ENCODE results near the gene SCN10A.

The SCN10A gene

DNA sequence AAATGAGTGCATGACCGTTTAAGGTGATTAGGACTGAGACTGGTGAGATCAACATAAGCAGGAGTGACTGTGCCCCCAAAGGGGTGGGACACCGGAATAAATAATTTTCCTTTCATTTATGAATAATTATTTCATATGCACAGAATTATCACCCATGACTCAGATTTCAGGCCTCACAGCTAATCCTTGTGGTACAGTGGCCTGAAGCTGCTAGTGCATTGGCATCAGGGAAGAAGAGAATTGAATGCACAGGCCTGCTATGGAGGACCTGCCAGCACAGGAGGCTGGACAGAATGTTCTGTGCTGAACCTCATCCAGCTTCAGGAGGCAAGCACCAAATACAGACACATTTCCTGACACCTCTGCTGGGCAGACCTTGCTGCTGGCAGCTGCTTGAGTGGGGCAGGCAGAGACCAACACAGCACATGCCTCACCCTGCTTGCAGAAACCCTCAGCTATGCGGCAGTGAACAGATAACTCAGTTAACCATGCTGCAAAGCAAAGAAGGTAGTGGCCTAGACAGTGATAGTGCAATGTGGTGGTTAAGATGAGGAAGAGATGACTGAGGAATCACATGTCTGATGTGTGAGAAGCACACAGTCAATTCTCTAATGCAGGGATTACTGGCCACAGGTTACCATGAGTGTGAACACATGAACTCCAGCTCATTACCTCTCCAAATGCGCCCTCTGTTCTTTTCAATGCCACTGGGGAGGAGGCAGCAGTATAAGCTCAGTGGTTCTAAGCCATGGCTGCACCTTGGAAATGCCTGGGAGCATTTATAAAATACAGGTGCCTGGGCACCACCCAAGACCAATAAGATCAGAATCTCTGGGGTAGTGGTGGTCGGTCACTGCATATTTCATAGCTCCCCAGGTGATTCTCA lies 98.4 kb downstream of the SCN10A start:
- no peak for DNase-seq

GRCh38 chr3:38713121-38713520 lies 102.9 kb downstream of the SCN10A start:
- DNase-seq: no peak

DNA sequence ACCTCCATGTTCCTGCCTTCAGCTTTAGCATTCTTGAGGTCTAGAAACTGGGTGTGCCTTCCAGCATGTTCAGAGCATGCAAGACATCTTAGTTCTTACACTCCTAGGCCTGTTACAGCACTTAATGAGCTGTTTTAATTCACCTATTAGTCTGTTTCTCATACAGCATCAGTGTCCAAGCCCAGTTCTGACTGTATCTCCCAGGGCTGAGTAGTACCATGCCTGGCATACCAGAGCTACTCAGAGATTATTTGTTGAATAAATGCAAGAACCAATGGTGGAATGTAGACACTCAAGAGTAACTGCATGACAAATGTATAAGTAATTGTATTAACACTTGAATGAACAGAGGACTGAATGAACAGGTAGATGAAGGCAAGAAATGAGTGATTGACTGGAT lies 104.7 kb downstream of the SCN10A start:
- DNase-seq: no peak

DNA sequence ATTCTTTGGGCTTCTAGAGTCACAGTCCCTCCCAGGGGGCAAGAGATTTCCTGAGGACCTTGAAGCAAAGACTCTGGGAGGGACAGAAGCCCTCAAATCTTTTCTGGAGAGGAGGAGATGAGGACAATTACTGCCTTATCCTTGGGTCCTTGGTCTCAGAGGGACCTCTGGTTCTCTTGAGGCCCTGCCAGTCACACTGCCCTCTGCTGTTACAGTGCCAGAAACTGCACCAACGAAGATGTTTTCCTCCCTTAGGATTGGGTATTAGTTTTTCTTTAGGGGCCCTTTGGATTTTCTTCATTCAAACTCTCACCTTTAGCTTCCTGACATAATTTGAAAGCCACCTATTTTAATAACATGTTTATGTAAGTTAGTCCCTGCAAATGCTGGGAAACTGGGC lies 108.3 kb downstream of the SCN10A start:
- DNase-seq: no peak

DNA sequence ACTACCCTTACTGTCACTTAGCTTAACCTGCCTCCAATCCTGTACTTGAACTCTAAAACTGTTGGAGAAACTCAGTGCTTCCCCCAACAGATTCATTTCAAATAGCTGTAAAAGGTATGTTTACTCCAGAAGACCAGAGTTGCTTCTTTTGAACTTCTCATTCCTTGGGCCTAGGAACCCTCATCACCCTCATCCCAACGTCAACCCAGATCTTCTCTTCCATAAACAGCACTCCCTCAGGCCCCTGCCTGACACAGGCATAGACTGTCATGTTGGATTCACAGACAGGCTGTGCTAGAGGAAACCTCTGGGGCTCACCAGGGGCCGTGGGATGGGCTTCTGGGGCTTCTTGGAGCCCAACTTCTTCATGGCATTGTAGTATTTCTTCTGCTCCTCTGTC lies 109.1 kb downstream of the SCN10A start:
- DNase-seq: no peak

DNA sequence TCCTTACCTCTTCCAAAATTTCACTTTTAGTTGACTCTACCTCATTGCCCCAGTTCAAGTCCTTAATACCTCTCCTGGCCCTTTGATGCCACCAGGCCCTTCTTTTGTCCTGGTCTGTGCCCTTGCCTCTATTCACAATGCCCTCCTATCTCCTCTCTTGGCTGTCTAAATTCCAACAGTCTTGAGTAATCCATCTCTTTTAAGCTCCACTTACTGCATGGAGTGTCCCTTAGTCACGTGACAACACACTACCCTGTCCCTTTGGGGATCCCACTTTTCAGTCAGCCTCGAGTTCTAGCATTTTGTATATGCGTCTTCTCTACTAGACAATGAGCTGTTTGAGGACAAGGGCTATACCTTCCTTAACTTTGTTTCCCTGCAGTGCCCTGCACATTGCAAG lies 113.8 kb downstream of the SCN10A start:
- no peak for DNase-seq

GRCh38 chr3:38698760-38699159 lies 117.3 kb downstream of the SCN10A start:
- no peak for DNase-seq

DNA sequence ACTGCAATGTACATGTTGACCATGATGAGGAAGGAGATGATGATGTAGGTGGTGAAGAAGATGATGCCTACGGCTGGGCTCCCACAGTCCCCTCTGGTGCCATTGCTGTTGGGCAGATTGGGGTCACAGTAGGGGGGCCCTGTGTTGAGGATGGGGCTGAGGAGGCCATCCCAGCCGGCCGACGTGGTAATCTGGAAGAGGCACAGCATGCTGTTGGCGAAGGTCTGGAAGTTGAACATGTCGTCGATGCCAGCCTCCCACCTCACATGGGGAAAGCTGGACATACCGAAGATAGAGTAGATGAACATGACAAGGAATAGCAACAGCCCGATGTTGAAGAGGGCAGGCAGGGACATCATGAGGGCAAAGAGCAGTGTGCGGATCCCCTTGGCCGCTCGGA lies 118.0 kb downstream of the SCN10A start:
- no peak for DNase-seq

DNA sequence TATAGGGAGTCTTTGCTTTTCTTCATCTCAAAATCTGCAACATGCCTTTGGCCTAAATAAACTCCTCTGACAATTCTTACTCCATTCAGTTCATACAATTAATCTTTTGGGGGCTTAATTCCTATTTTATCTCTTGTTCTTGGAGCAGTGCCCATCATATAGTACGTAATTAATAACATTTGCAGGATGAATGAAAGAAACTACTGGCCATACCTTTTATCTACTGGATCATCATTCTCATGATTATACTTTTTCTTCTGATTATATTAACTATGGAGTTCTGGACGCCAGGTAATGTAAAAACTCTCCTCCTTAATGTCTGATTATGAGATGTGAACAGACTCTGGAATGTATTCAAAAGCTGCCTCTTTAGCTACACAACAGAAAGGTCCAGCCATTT lies 120.0 kb downstream of the SCN10A start:
- no peak for DNase-seq

- DNase-seq: no peak
Measured at GRCh38 chr3:38690185-38690584, 125.8 kb downstream of the SCN10A start.

- DNase-seq: no peak
Measured at GRCh38 chr3:38689774-38690173, 126.2 kb downstream of the SCN10A start.

- no peak for DNase-seq
Measured at GRCh38 chr3:38689346-38689745, 126.7 kb downstream of the SCN10A start.

GRCh38 chr3:38687321-38687720 lies 128.7 kb downstream of the SCN10A start:
- no peak for DNase-seq

DNA sequence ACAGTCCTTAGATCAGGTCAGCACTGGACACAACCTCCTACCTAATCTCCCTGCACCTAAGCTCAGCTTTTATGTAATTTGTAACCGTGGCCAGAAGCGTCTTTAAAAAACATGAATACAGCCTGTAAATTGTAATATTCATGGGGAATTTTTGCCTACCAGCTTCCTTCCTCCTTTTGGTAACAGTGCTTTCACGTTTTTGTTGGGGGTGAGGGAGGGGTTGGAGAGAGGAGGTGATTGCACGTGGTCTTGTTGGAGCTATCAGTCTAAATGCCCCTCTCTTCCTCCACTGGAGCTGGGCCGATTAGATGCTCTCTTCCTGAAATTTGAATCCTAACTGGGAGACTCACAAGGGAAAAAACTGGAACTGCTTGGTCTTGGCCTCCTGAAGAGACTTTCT lies 131.5 kb downstream of the SCN10A start:
- no peak for DNase-seq

- no peak for DNase-seq
Measured at GRCh38 chr3:38669668-38670067, 146.3 kb downstream of the SCN10A start.

DNA sequence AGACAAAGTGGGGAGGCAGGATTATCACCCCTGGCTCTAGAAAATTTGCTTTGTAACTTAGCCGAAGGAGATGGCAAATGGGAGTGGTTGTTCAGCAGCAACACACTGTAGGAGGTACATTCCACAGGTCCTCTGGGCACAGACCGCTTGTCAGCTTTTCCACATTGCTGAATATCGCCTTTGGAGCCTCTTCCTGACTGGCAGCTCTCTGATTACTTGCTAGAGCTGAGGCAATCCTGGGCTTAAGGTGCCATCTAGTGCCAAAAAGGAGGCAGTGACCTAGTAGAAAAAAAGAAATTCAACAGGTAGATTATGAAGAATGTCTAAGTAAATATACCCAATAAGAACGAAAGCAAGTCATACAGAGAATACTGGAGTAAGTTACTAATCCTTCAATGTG lies 153.5 kb downstream of the SCN10A start:
- no peak for DNase-seq

DNA sequence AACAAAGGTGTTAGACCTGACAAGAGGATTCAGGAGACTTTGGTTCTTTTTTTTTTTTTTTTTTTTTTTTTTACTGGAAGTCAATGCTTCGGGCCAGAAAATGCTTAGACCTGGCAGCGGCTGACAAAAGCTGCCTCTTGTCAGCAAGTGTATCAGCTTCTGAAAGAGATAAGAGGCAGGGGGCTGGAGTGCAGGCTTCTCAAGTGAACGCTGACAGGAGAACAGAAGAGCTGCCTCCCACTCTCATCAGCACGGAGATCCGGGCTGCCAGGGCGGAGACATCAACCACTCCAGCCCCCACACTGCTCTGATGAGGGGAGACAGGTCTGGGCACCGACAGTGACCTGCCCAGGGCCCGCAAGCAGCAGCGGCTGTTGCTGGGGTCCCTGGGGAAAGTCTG lies 157.2 kb downstream of the SCN10A start:
- no peak for DNase-seq

GRCh38 chr3:38657369-38657768 lies 158.6 kb downstream of the SCN10A start:
- DNase-seq: no peak

DNA sequence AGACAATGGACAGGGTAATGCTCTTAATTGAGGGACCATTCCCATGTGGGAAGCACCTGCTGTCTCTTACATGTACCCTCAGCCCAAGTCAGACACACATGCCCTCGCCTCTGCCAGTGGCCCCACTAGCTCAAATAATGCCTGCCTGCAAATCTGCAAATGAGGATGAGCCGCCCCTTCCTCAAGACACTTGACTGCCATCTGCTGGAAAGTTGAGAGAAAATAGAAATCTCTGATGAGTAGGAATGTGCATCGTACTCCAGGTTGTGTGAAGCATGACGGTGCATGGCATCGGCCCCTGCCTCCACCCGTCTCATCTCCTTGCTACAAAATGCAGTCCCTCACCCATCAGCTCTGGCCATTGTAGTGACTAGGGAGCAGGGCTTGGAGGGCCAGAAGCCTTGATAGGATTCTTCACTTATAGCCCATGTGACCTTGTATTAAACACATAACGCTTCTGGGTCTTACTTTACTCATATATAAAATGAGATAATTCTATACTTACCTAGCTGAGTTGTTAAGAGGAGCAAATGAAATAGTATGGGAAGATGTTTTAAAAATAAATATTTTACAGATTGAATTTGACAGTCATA lies 160.2 kb downstream of the SCN10A start:
- no peak for DNase-seq

GRCh38 chr3:38653685-38654537 lies 162.1 kb downstream of the SCN10A start:
- no peak for DNase-seq

GRCh38 chr3:38652934-38653333 lies 163.1 kb downstream of the SCN10A start:
- no peak for DNase-seq

DNA sequence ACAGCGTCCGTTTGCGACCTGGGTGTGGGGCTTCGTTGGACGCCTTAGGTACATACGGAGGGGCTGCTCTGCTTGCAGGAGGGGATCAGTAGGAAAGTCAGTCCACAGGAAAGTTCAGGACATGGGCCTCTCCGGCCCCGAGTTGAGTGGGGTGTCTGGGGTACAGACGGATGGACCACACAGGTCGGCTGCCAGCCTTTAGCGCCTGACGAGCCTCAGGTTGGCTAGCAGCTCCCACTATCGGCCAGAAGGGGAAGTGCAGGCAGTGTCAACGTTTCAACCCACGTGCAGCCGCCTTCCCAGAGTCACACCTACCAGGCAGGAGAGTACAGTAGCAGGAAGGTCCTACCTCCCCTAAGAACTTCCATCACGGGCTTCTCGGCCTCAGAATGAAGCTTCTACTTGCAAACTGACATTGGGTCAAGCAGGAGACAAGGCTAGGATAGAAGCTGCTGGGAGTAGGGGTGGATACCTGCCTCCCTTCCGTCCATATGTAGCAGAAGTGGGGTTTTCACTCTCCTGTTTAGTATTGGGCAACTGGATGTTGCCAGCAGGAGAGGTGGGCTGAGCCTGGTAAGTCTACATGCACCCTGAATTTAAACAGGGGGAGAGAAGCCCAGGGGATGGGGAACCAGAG lies 164.7 kb downstream of the SCN10A start:
- peak; percentile 18 for DNase-seq

- DNase-seq: no peak
Measured at GRCh38 chr3:38650248-38650951, 165.6 kb downstream of the SCN10A start.

All from KG1 (cell line).